Neutrophil (primary cell): Measurements from ENCODE around the gene TTC12.

Experiments used
- H3K27ac ChIP-seq: fragments of 200-600 bp; sonication (generic); 2 replicates; pipeline ENCODE4 v1.5.1; 2016; ENCODE audit warnings: mild to moderate bottlenecking, moderate library complexity
- H3K27me3 ChIP-seq: fragments of 200-600 bp; sonication (generic); 2 replicates; pipeline ENCODE4 v1.6.0; 2016; ENCODE audit warnings: mild to moderate bottlenecking
- H3K36me3 ChIP-seq: fragments of 200-600 bp; sonication (generic); 2 replicates; pipeline ENCODE4 v1.5.1; 2017
- H3K4me1 ChIP-seq, 2 experiments: fragments of 200-600 bp in 1 of 2; sonication (generic) in 1 of 2; 1 replicate in 1 of 2; 2 replicates in 1 of 2; pipeline versions ENCODE4 v1.5.1 to v1.6.1; 2013 to 2016; ENCODE audit warnings: low read depth in 1 of 2, low read length in 1 of 2, mild to moderate bottlenecking in 1 of 2, moderate library complexity in 1 of 2; ENCODE audit not compliant: control insufficient read depth in 1 of 2, insufficient read depth in 1 of 2
- H3K4me3 ChIP-seq, 2 experiments: fragments of 200-600 bp in 1 of 2; sonication (generic) in 1 of 2; 1 replicate in 1 of 2; 2 replicates in 1 of 2; pipeline ENCODE4 v1.5.1; 2013 to 2016; ENCODE audit warnings: low read depth in 1 of 2, low read length in 1 of 2, mild to moderate bottlenecking in 1 of 2, moderate library complexity in 1 of 2
- H3K9me3 ChIP-seq: fragments of 200-600 bp; sonication (generic); 2 replicates; pipeline ENCODE4 v1.5.1; 2016
- CTCF ChIP-seq: fragments of 200-600 bp; sonication (generic); IDR thresholded peaks from 2 replicates; pipeline ENCODE4 v1.5.1; 2016; ENCODE audit warnings: antibody characterized with exemption

Gene TTC12

GRCh38 chr11:113404859-113405430 is 90.6 kb downstream of the TTC12 start:
- no peak overlapping the region for H3K4me3 ChIP-seq
- TF ChIP-seq CTCF: no peak
- H3K27ac ChIP-seq: no peak overlapping the region
- no peaks in the 10 kb centered on the region for H3K27me3 ChIP-seq
- H3K36me3 ChIP-seq: no peaks in the 10 kb centered on the region
- H3K4me1 ChIP-seq: no peaks in the 10 kb centered on the region
- no peaks in the 10 kb centered on the region for H3K9me3 ChIP-seq

GRCh38 chr11:113405724-113406478 is 91.5 kb downstream of the TTC12 start:
- no peak overlapping the region for H3K4me3 ChIP-seq
- no peak overlapping the region for H3K27ac ChIP-seq
- TF ChIP-seq CTCF: no peak
- no peaks in the 10 kb centered on the region for H3K27me3 ChIP-seq
- H3K36me3 ChIP-seq: no peaks in the 10 kb centered on the region
- no peaks in the 10 kb centered on the region for H3K4me1 ChIP-seq
- H3K9me3 ChIP-seq: no peaks in the 10 kb centered on the region

- no peak for TF ChIP-seq CTCF
- Histone ChIP-seq H3K27ac (no peak overlapping the region), H3K4me3 (no peak overlapping the region), H3K36me3 (no peaks in the 10 kb centered on the region), H3K9me3 (no peaks in the 10 kb centered on the region), H3K4me1 (no peaks in the 10 kb centered on the region), H3K27me3 (no peaks in the 10 kb centered on the region)
Observed at GRCh38 chr11:113407163-113407562, 92.8 kb downstream of the TTC12 start.

GRCh38 chr11:113408206-113408605 is 93.8 kb downstream of the TTC12 start:
- TF ChIP-seq CTCF: no peak

GRCh38 chr11:113408887-113409286 is 94.5 kb downstream of the TTC12 start:
- H3K4me1 ChIP-seq: no peaks in the 10 kb centered on the region

More at GRCh38 chr11:113408206-113408605, 93.8 kb downstream of the TTC12 start:
- H3K4me1 ChIP-seq: no peaks in the 10 kb centered on the region
- H3K9me3 ChIP-seq: no peaks in the 10 kb centered on the region
- H3K27ac ChIP-seq: no peak overlapping the region
- H3K4me3 ChIP-seq: no peak overlapping the region
- H3K27me3 ChIP-seq: no peaks in the 10 kb centered on the region
- H3K36me3 ChIP-seq: no peaks in the 10 kb centered on the region

More at GRCh38 chr11:113408887-113409286, 94.5 kb downstream of the TTC12 start:
- H3K4me3 ChIP-seq: no peak overlapping the region
- TF ChIP-seq CTCF: no peak
- no peaks in the 10 kb centered on the region for H3K27me3 ChIP-seq
- no peak overlapping the region for H3K27ac ChIP-seq
- H3K9me3 ChIP-seq: no peaks in the 10 kb centered on the region
- H3K36me3 ChIP-seq: no peaks in the 10 kb centered on the region
